WTC11 (cell line): Measurements from ENCODE around the gene RSRC1. TPM values are rescaled to one million over a fixed set of nuclear protein-coding genes. Genes with fewer than 3 reads are reported as not detected.

ENCODE experiments used
- ATAC-seq: fragments of 200-7000 bp; cut with Tn5 transposase; 2 replicates; pipeline ENCODE4 v1.10.0; 2021; ENCODE audit warnings: mild to moderate bottlenecking, moderate library complexity
- CTCF ChIA-PET: fragments of 300-600 bp; sonication (Branson Sonifier 250); formaldehyde crosslinking; loops from one replicate; lab custom pipeline; 2021; ENCODE audit warnings: antibody characterized with exemption; lab: Charles Lee
- POLR2A ChIA-PET: fragments of 350-600 bp; sonication (Branson Sonifier 250); formaldehyde crosslinking; loops from one replicate; lab custom pipeline; 2021; ENCODE audit warnings: antibody characterized with exemption; lab: Charles Lee
- DNase-seq: peaks from one replicate; pipeline ENCODE4 v3.0.0; 2021; ENCODE audit warnings: low spot score
- H3K27ac Mint-ChIP-seq: 2 replicates; pipeline ENCODE4 v1.8.0; 2021; ENCODE audit warnings: mixed read lengths
- H3K27me3 Mint-ChIP-seq: 2 replicates; pipeline ENCODE4 v1.8.0; 2021; ENCODE audit warnings: low read depth, mild to moderate bottlenecking, moderate library complexity, mixed read lengths
- H3K36me3 Mint-ChIP-seq: 2 replicates; pipeline ENCODE4 v1.8.0; 2021; ENCODE audit warnings: mixed read lengths
- H3K4me1 Mint-ChIP-seq: 2 replicates; pipeline ENCODE4 v1.8.0; 2022; ENCODE audit warnings: mixed read lengths
- H3K4me3 Mint-ChIP-seq: 2 replicates; pipeline ENCODE4 v1.8.0; 2021; ENCODE audit warnings: mild to moderate bottlenecking, moderate library complexity, mixed read lengths
- H3K9me3 Mint-ChIP-seq: 2 replicates; pipeline ENCODE4 v1.8.0; 2021; ENCODE audit warnings: mixed read lengths
- ATF1 ChIP-seq: sonication (generic); formaldehyde crosslinking; IDR thresholded peaks from 2 replicates; pipeline ENCODE4 v1.8.1; 2023; ENCODE audit warnings: mild to moderate bottlenecking, moderate library complexity, missing genetic modification reagents
- ATF6 ChIP-seq: sonication (generic); formaldehyde crosslinking; IDR thresholded peaks from 2 replicates; pipeline ENCODE4 v1.8.1; 2023; ENCODE audit warnings: mild to moderate bottlenecking, missing genetic modification reagents
- ERG ChIP-seq: fragments of 250-450 bp; sonication (Bioruptor Pico); IDR thresholded peaks from 2 replicates; pipeline ENCODE4 v1.8.0; 2021; ENCODE audit warnings: mild to moderate bottlenecking
- ESRRA ChIP-seq: sonication (generic); formaldehyde crosslinking; IDR thresholded peaks from 2 replicates; pipeline ENCODE4 v1.8.1; 2022; ENCODE audit warnings: mild to moderate bottlenecking, missing genetic modification reagents, borderline replicate concordance
- FOXJ3 ChIP-seq: sonication (generic); formaldehyde crosslinking; IDR thresholded peaks from 2 replicates; pipeline ENCODE4 v1.9.0; 2021; ENCODE audit warnings: missing genetic modification reagents, mild to moderate bottlenecking, borderline replicate concordance
- GABPB1 ChIP-seq: sonication (generic); formaldehyde crosslinking; IDR thresholded peaks from 2 replicates; pipeline ENCODE4 v1.8.1; 2023; ENCODE audit warnings: mild to moderate bottlenecking, missing genetic modification reagents
- HMGXB4 ChIP-seq: sonication (generic); formaldehyde crosslinking; IDR thresholded peaks from 2 replicates; pipeline ENCODE4 v1.8.1; 2023; ENCODE audit warnings: mild to moderate bottlenecking, moderate library complexity, missing genetic modification reagents
- SP1 ChIP-seq: sonication (generic); formaldehyde crosslinking; conservative IDR thresholded peaks from 2 replicates; pipeline ENCODE4 v1.8.1; 2022; ENCODE audit warnings: missing genetic modification reagents
- TEAD1 ChIP-seq: sonication (generic); formaldehyde crosslinking; IDR thresholded peaks from 2 replicates; pipeline ENCODE4 v1.8.0; 2022; ENCODE audit warnings: mild to moderate bottlenecking, missing genetic modification reagents
- TEAD4 ChIP-seq: sonication (generic); formaldehyde crosslinking; IDR thresholded peaks from 2 replicates; pipeline ENCODE4 v1.8.0; 2022; ENCODE audit warnings: mild to moderate bottlenecking, missing genetic modification reagents
- TP53 ChIP-seq: sonication (generic); formaldehyde crosslinking; IDR thresholded peaks from 2 replicates; pipeline ENCODE4 v1.8.1; 2023; ENCODE audit warnings: mild to moderate bottlenecking, missing genetic modification reagents
- ZBTB21 ChIP-seq: sonication (generic); formaldehyde crosslinking; IDR thresholded peaks from 2 replicates; pipeline ENCODE4 v1.8.1; 2023; ENCODE audit warnings: mild to moderate bottlenecking, missing genetic modification reagents, borderline replicate concordance
- ZNF281 ChIP-seq: sonication (generic); formaldehyde crosslinking; IDR thresholded peaks from 2 replicates; pipeline ENCODE4 v1.8.0; 2023; ENCODE audit warnings: mild to moderate bottlenecking, missing genetic modification reagents
- ZNF317 ChIP-seq: sonication (generic); formaldehyde crosslinking; IDR thresholded peaks from 2 replicates; pipeline ENCODE4 v1.8.1; 2023; ENCODE audit warnings: low read depth, mild to moderate bottlenecking, moderate library complexity, missing genetic modification reagents, borderline replicate concordance
- ZNF425 ChIP-seq: fragments of 250-450 bp; sonication (Bioruptor Pico); conservative IDR thresholded peaks from 2 replicates; pipeline ENCODE4 v1.9.0; 2021; ENCODE audit warnings: mild to moderate bottlenecking
- total RNA-seq: library from RNA; stranded (reverse); gene quantifications from 3 replicates; pipeline ENCODE4 v1.2.3, GENCODE V29; 2021

The RSRC1 gene
- total RNA-seq, 1 experiment from 2014 or later: 21.3 TPM

- TF ChIP-seq ESRRA (no peak), ATF1 (CRISPR knock-in tag) (no peak), ATF6 (CRISPR knock-in tag) (no peak), TEAD4 (CRISPR knock-in tag) (no peak), ZNF317 (CRISPR knock-in tag) (no peak), FOXJ3 (no peak), ZNF281 (CRISPR knock-in tag) (no peak), ERG (CRISPR knock-in tag) (no peak), GABPB1 (CRISPR knock-in tag) (no peak), ZNF425 (no peak)
- TF ChIP-seq, all 79 proteins: peak for 0
These were observed 16.4 kb upstream of the RSRC1 start (continued) for GRCh38 chr3:158093526-158093925.

- ChIA-PET POLR2A (interaction anchor here (0.6 to 1.4 kb wide), 4 partner anchors 16 to 1115 kb away, joined by 3 to 5 read pairs (median 4); partner anchors contain the start of gene RSRC1), CTCF (interaction anchor here (0.7 to 1.7 kb wide), 7 partner anchors 11 to 340 kb away, joined by 3 to 8 read pairs (median 7); partner anchors contain the start of gene RSRC1)
- H3K4me1 Mint-ChIP-seq: peaks cover 39% of the 10 kb centered on the region
- peaks cover 96% of the 10 kb centered on the region for H3K27me3 Mint-ChIP-seq
- peak overlapping the region; percentile 70 for H3K4me3 Mint-ChIP-seq
- H3K9me3 Mint-ChIP-seq: no peaks in the 10 kb centered on the region
- 0 out of 2 replicates have a peak, but pooled peaks have one; percentile 37 for TF ChIP-seq TP53
- no peak for TF ChIP-seq ZBTB21 (CRISPR knock-in tag)
- TF ChIP-seq SP1 (CRISPR knock-in tag): peak; percentile 33; the same call in 1 of the 2 replicates
- peak; percentile 65 for TF ChIP-seq HMGXB4 (CRISPR knock-in tag)
- TF ChIP-seq TEAD1 (CRISPR knock-in tag): 0 out of 2 replicates have a peak, but pooled peaks have one; percentile 25
- ATAC-seq: peak; percentile 73
- DNase-seq: peak; percentile 72
- H3K27ac Mint-ChIP-seq: no peak overlapping the region
- H3K36me3 Mint-ChIP-seq: no peaks in the 10 kb centered on the region
These were observed 15.4 kb upstream of the RSRC1 start for GRCh38 chr3:158094235-158095110.
